ENCODE data around the gene ARHGAP6. TPM values are rescaled to one million over a fixed set of nuclear protein-coding genes. Genes with fewer than 3 reads are reported as not detected.

Gene ARHGAP6
- polyA plus RNA-seq, 3 donors, result 0.31 to 1.1 (median 0.40) TPM

- no CpG with 5 or more reads among the region's 3 CpGs for WGBS (ENCODE audit: insufficient coverage)
- Mint-ChIP-seq H3K4me3 (no peak overlapping the region), H3K4me1 (no peaks in the 10 kb centered on the region), H3K27me3 (ENCODE audit: low read depth in 3 of 3) (peaks cover 0 to 6% (median 0%) of the 10 kb centered on the region in 3 donors), H3K27ac (no peak overlapping the region), H3K36me3 (no peaks in the 10 kb centered on the region), H3K9me3 (peaks cover 0 to 4% (median 0%) of the 10 kb centered on the region in 7 donors)
- Histone ChIP-seq H3K9me3 (replicated peaks in 1 of 2; ENCODE audit: control insufficient read depth in 1 of 2, insufficient read depth in 1 of 2, low read length in 2 of 2) (no peaks in the 10 kb centered on the region), H3K27ac (ENCODE audit: low read depth in 1 of 2, low read length in 2 of 2) (no peak overlapping the region), H3K36me3 (replicated peaks in 1 of 2; ENCODE audit: control insufficient read depth in 1 of 2, insufficient read depth in 2 of 2, low read length in 2 of 2) (no peaks in the 10 kb centered on the region), H3K4me2 (replicated peaks; ENCODE audit: extremely low read depth, low read length, poor library complexity, severe bottlenecking) (no peak overlapping the region), H3K4me3 (replicated peaks in 1 of 3; ENCODE audit: low read depth in 2 of 3, low read length in 3 of 3) (no peak overlapping the region), H3K79me2 (ENCODE audit: insufficient read depth, low read length) (no peaks in the 10 kb centered on the region), H3K4me1 (ENCODE audit: control insufficient read depth in 1 of 2, insufficient read depth in 2 of 2, low read length in 2 of 2) (no peaks in the 10 kb centered on the region), H4K20me1 (ENCODE audit: insufficient read depth, low read length) (no peaks in the 10 kb centered on the region), H2AFZ (ENCODE audit: insufficient read depth, low read depth, low read length, poor library complexity, severe bottlenecking) (no peak overlapping the region), H3K9ac (ENCODE audit: insufficient read depth, low read length, poor library complexity, severe bottlenecking) (no peak overlapping the region), H3K27me3 (ENCODE audit: control insufficient read depth in 2 of 2, insufficient read depth in 2 of 2, low read length in 2 of 2) (no peaks in the 10 kb centered on the region)
- TF ChIP-seq CTCF (IDR thresholded peaks at IDR 0.05), result no peak
- no peak for DNase-seq
- intact Hi-C loops (cut with micrococcal nuclease), result no loop called here
Measured at GRCh38 chrX:11285651-11286050, 380.1 kb downstream of the ARHGAP6 start.

GRCh38 chrX:11282043-11282442, 383.7 kb downstream of the ARHGAP6 start:
- no peaks in the 10 kb centered on the region for H4K20me1 ChIP-seq (ENCODE audit: insufficient read depth, low read length)
- H3K79me2 ChIP-seq (ENCODE audit: insufficient read depth, low read length), result no peaks in the 10 kb centered on the region
- no peak for DNase-seq
- H3K4me1 Mint-ChIP-seq, result no peaks in the 10 kb centered on the region
- H3K27ac ChIP-seq (ENCODE audit: low read depth in 1 of 2, low read length in 2 of 2), result no peak overlapping the region
- WGBS (ENCODE audit: insufficient coverage), result no CpG with 5 or more reads among the region's 2 CpGs
- TF ChIP-seq CTCF (IDR thresholded peaks at IDR 0.05), result no peak
- no peak overlapping the region for H3K4me2 ChIP-seq (replicated peaks; ENCODE audit: extremely low read depth, low read length, poor library complexity, severe bottlenecking)
- intact Hi-C loops (cut with micrococcal nuclease), result no loop called here
- H3K4me3 ChIP-seq (replicated peaks in 1 of 3; ENCODE audit: low read depth in 2 of 3, low read length in 3 of 3), result no peak overlapping the region
- no peaks in the 10 kb centered on the region for H3K36me3 Mint-ChIP-seq
- no peaks in the 10 kb centered on the region for H3K9me3 ChIP-seq (replicated peaks in 1 of 2; ENCODE audit: control insufficient read depth in 1 of 2, insufficient read depth in 1 of 2, low read length in 2 of 2)
- no peaks in the 10 kb centered on the region for H3K27me3 ChIP-seq (ENCODE audit: control insufficient read depth in 2 of 2, insufficient read depth in 2 of 2, low read length in 2 of 2)
- H3K27ac Mint-ChIP-seq, result no peak overlapping the region
- no peaks in the 10 kb centered on the region for H3K36me3 ChIP-seq (replicated peaks in 1 of 2; ENCODE audit: control insufficient read depth in 1 of 2, insufficient read depth in 2 of 2, low read length in 2 of 2)
- H3K9me3 Mint-ChIP-seq, result peaks cover 0 to 2% (median 0%) of the 10 kb centered on the region in 7 donors
- H3K27me3 Mint-ChIP-seq (ENCODE audit: low read depth in 3 of 3), result no peaks in the 10 kb centered on the region
- H3K4me1 ChIP-seq (ENCODE audit: control insufficient read depth in 1 of 2, insufficient read depth in 2 of 2, low read length in 2 of 2), result no peaks in the 10 kb centered on the region
- H3K4me3 Mint-ChIP-seq, result no peak overlapping the region
- H3K9ac ChIP-seq (ENCODE audit: insufficient read depth, low read length, poor library complexity, severe bottlenecking), result no peak overlapping the region
- H2AFZ ChIP-seq (ENCODE audit: insufficient read depth, low read depth, low read length, poor library complexity, severe bottlenecking), result no peak overlapping the region
